ENCODE results near the gene TMEM204. TPM values are rescaled to one million over a fixed set of nuclear protein-coding genes. Genes with fewer than 3 reads are reported as not detected.

TMEM204 gene
- polyA plus RNA-seq, 1 of the 3 experiments (the other 2 are of a cell fraction) = 2.3 TPM

DNA sequence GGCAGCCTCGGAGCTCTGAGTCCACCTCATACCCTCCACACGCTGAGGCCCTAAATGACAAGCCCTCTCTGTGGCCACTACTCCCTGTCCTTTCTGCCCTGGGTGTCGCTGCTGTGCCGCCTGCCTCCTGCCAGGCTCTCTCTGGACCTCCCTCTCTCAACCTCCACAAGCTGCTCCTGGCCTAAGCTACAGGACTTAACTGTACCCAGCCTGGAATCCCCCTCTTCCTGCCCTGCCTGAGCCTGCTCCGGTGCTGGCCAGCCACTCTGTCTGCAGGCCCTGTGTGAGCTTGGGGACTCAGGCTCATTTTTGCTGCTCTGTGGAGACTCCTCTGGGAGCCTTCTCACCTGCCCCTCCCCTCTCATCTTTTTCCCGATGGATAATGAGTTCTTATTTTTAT lies 56.9 kb downstream of the TMEM204 start:
- Histone ChIP-seq H3K4me2 (no peak overlapping the region), H3K9me3 (no peaks in the 10 kb centered on the region), H3K79me2 (ENCODE audit: insufficient read depth) (no peaks in the 10 kb centered on the region), H3F3A (replicated peaks; ENCODE audit: insufficient read depth) (no peaks in the 10 kb centered on the region), H4K20me1 (ENCODE audit: insufficient read depth) (no peaks in the 10 kb centered on the region), H3K4me1 (ENCODE audit: control insufficient read depth in 1 of 2, insufficient read depth in 2 of 2, low read depth in 1 of 2, low read length in 1 of 2) (no peaks in the 10 kb centered on the region), H3K36me3 (replicated peaks in 1 of 2; ENCODE audit: control insufficient read depth in 1 of 2, insufficient read depth in 2 of 2, low read length in 1 of 2) (peaks cover 3 to 23% of the 10 kb centered on the region in 2 experiments), H3K9ac (no peak overlapping the region), H3K9me2 (no peaks in the 10 kb centered on the region), H3K27me3 (ENCODE audit: insufficient read depth) (no peaks in the 10 kb centered on the region), H3K4me3 (ENCODE audit: low read depth in 2 of 2, low read length in 1 of 2) (no peak overlapping the region), H3K27ac (ENCODE audit: low read depth in 2 of 2, low read length in 1 of 2) (no peak overlapping the region), H2AFZ (ENCODE audit: low read depth) (no peak overlapping the region)
- ChIA-PET CTCF (no interaction called here), POLR2A (no interaction called here)
- TF ChIP-seq, protein P1, sequence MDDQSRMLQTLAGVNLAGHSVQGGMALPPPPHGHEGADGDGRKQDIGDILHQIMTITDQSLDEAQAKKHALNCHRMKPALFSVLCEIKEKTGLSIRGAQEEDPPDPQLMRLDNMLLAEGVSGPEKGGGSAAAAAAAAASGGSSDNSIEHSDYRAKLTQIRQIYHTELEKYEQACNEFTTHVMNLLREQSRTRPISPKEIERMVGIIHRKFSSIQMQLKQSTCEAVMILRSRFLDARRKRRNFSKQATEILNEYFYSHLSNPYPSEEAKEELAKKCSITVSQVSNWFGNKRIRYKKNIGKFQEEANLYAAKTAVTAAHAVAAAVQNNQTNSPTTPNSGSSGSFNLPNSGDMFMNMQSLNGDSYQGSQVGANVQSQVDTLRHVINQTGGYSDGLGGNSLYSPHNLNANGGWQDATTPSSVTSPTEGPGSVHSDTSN (IDR thresholded peaks at IDR 0.05) = no peak
- no peak for TF ChIP-seq TAF1 (IDR thresholded peaks at IDR 0.05; ENCODE audit: borderline replicate concordance, low read depth, low read length)
- TF ChIP-seq USF2 (IDR thresholded peaks at IDR 0.05; ENCODE audit: borderline replicate concordance, low read depth, low read length) = no peak
- no peak for TF ChIP-seq RFX5 (IDR thresholded peaks at IDR 0.05; ENCODE audit: low read length)
- no peak for TF ChIP-seq YY1 (IDR thresholded peaks at IDR 0.05; ENCODE audit: low read depth)
- no peak for TF ChIP-seq RXRA (IDR thresholded peaks at IDR 0.05; ENCODE audit: borderline replicate concordance, low read depth)
- TF ChIP-seq RAD21 (IDR thresholded peaks at IDR 0.05; ENCODE audit: low read length) = no peak
- TF ChIP-seq GATA2 (CRISPR knock-in tag; IDR thresholded peaks at IDR 0.05) = no peak
- no peak for TF ChIP-seq SIN3A (IDR thresholded peaks at IDR 0.05; ENCODE audit: borderline replicate concordance, low read depth, low read length)
- no peak for TF ChIP-seq GABPA (IDR thresholded peaks at IDR 0.05; ENCODE audit: low read depth)
- TF ChIP-seq NFIC (IDR thresholded peaks at IDR 0.05; ENCODE audit: borderline replicate concordance) = no peak
- TF ChIP-seq, protein P2, sequence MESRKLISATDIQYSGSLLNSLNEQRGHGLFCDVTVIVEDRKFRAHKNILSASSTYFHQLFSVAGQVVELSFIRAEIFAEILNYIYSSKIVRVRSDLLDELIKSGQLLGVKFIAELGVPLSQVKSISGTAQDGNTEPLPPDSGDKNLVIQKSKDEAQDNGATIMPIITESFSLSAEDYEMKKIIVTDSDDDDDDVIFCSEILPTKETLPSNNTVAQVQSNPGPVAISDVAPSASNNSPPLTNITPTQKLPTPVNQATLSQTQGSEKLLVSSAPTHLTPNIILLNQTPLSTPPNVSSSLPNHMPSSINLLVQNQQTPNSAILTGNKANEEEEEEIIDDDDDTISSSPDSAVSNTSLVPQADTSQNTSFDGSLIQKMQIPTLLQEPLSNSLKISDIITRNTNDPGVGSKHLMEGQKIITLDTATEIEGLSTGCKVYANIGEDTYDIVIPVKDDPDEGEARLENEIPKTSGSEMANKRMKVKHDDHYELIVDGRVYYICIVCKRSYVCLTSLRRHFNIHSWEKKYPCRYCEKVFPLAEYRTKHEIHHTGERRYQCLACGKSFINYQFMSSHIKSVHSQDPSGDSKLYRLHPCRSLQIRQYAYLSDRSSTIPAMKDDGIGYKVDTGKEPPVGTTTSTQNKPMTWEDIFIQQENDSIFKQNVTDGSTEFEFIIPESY (IDR thresholded peaks at IDR 0.05; ENCODE audit: borderline replicate concordance, low read depth) = no peak
- TF ChIP-seq, protein P3, sequence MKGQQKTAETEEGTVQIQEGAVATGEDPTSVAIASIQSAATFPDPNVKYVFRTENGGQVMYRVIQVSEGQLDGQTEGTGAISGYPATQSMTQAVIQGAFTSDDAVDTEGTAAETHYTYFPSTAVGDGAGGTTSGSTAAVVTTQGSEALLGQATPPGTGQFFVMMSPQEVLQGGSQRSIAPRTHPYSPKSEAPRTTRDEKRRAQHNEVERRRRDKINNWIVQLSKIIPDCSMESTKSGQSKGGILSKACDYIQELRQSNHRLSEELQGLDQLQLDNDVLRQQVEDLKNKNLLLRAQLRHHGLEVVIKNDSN (IDR thresholded peaks at IDR 0.05; ENCODE audit: borderline replicate concordance, low read depth) = no peak
- no peak for TF ChIP-seq POLR2AphosphoS5 (IDR thresholded peaks at IDR 0.05; ENCODE audit: low read depth, low read length)
- 87% methylated on average over 6 of the region's 6 CpGs for WGBS (ENCODE audit: low lambda C conversion rate)
- DNase-seq = no peak
